GM12878 (cell line): Measurements from ENCODE around the gene SENP6.

ENCODE experiments used
- BRCA1 ChIP-seq: IDR thresholded peaks from 2 replicates; pipeline ENCODE4 v1.6.1; 2011; ENCODE audit warnings: low read depth, low read length, improper control_type of control experiment
- CTCF ChIP-seq, 3 experiments: IDR thresholded peaks in 2 of 3; conservative IDR thresholded peaks in 1 of 3; 2 replicates each; pipeline ENCODE4 v1.5.1; 2011; ENCODE audit warnings: low read depth in 3 of 3, low read length in 3 of 3, mild to moderate bottlenecking in 3 of 3, control low read depth in 2 of 3, moderate library complexity in 2 of 3, inconsistent platforms in 1 of 3, mixed read lengths in 1 of 3; ENCODE audit not compliant: control insufficient read depth in 2 of 3, insufficient read depth in 1 of 3; ENCODE audit errors: extremely low read depth in 1 of 3
- DPF2 ChIP-seq: fragments of 450-650 bp; IDR thresholded peaks from 2 replicates; pipeline ENCODE4 v1.6.1; 2017; ENCODE audit warnings: mild to moderate bottlenecking
- EZH2 ChIP-seq: IDR thresholded peaks from 2 replicates; pipeline ENCODE4 v1.6.1; 2012; ENCODE audit warnings: low read depth, mild to moderate bottlenecking, control low read depth, inconsistent platforms, low read length, borderline replicate concordance; ENCODE audit not compliant: control insufficient read depth
- IKZF2 ChIP-seq, 2 experiments: fragments of 450-650 bp; IDR thresholded peaks; 2 replicates each; pipeline ENCODE4 v1.6.1; 2017; ENCODE audit warnings: mild to moderate bottlenecking in 2 of 2, moderate library complexity in 2 of 2
- NFYB ChIP-seq: IDR thresholded peaks from 2 replicates; pipeline ENCODE4 v1.6.1; 2011; ENCODE audit warnings: low read depth, mild to moderate bottlenecking, low read length, improper control_type of control experiment, moderate library complexity; ENCODE audit not compliant: insufficient read depth
- POLR2A ChIP-seq: IDR thresholded peaks from 2 replicates; pipeline ENCODE4 v1.6.1; 2011; ENCODE audit warnings: low read depth, mild to moderate bottlenecking, low read length
- POLR2AphosphoS5 ChIP-seq: IDR thresholded peaks from 2 replicates; pipeline ENCODE4 v1.6.1; 2011; ENCODE audit warnings: mild to moderate bottlenecking, low read length, inconsistent platforms
- POU2F2 ChIP-seq: IDR thresholded peaks from 3 replicates; pipeline ENCODE4 v1.6.1; 2011; ENCODE audit warnings: low read depth, mild to moderate bottlenecking, low read length, borderline replicate concordance
- SMC3 ChIP-seq: IDR thresholded peaks from 2 replicates; pipeline ENCODE4 v1.6.1; 2011; ENCODE audit warnings: low read length, improper control_type of control experiment, borderline replicate concordance
- SPI1 ChIP-seq: IDR thresholded peaks from 2 replicates; pipeline ENCODE4 v1.6.1; 2011; ENCODE audit warnings: low read depth, mild to moderate bottlenecking, low read length, moderate library complexity, borderline replicate concordance; ENCODE audit not compliant: insufficient read depth

DNA sequence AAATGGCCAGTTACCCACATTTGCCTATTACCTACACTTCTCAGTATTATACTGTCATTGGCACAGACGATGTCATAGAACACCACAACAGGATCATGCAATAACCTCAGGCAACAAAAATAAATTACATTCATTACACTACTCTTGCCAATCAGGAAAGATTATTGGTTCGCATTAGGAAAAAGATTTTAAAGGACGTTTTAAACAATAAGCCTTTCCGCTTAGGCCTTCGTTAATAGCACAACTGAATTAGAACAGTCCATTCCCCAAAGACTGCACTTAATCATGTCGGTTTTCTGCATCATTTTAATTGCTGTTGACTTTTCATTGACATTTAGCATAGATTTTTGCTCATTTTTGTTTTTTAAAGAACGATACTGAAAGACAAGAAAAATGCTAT is 912 bp upstream of the SENP6 start:
- TF ChIP-seq CTCF (IDR thresholded peaks at IDR 0.05 in 2 of 3, conservative IDR thresholded peaks at IDR 0.05 in 1 of 3; ENCODE audit: control insufficient read depth in 2 of 3, extremely low read depth in 1 of 3, insufficient read depth in 1 of 3, low read depth in 3 of 3, low read length in 3 of 3) (no peak), BRCA1 (no peak), SPI1 (no peak), POLR2A (no peak), POU2F2 (no peak), SMC3 (no peak), NFYB (no peak), EZH2 (no peak), DPF2 (no peak), IKZF2 (IDR thresholded peaks at IDR 0.05) (no peak), POLR2AphosphoS5 (no peak)
